GM12874 (cell line): ENCODE data around the gene GLB1L.

Experiments
- CTCF ChIP-seq: IDR thresholded peaks from 2 replicates; pipeline ENCODE4 v1.5.1; 2011; ENCODE audit warnings: low read depth, mild to moderate bottlenecking, control low read depth, low read length, moderate library complexity; ENCODE audit not compliant: insufficient read depth

The GLB1L gene

GRCh38 chr2:219223831-219224610 is 21.2 kb downstream of the GLB1L start:
- TF ChIP-seq CTCF: no peak

- TF ChIP-seq CTCF: no peak
Measured at GRCh38 chr2:219221957-219222518, 23.2 kb downstream of the GLB1L start.

GRCh38 chr2:219220652-219221402 is 24.4 kb downstream of the GLB1L start:
- TF ChIP-seq CTCF: no peak

GRCh38 chr2:219219784-219220532 is 25.3 kb downstream of the GLB1L start:
- no peak for TF ChIP-seq CTCF

GRCh38 chr2:219218732-219219701 is 26.2 kb downstream of the GLB1L start, which contains the start of gene ABCB6:
Gene ABCB6 (minus strand): TSS chr2:219218958. CDS start chr2:219218673, 285 bp downstream.
- no peak for TF ChIP-seq CTCF

GRCh38 chr2:219218217-219218731 is 27.0 kb downstream of the GLB1L start:
- no peak for TF ChIP-seq CTCF
